Right atrium auricular region (tissue), 2 donors: ENCODE measurements around the gene SLC66A2. TPM values are rescaled to one million over a fixed set of nuclear protein-coding genes. Genes with fewer than 3 reads are reported as not detected.
"Not testable (repeated sequence)": the region's sequence is repeated elsewhere in the genome, so short reads cannot be mapped to it uniquely, and the experiment has no call there.

ENCODE experiments used
- DNase-seq: peaks from one replicate; pipeline ENCODE4 v3.0.0-alpha.2; 2019; ENCODE audit warnings: low spot score
- H3K27ac ChIP-seq, 2 donors: fragments of 200-600 bp; sonication (generic); 1 replicate in 1 of 2; 2 replicates in 1 of 2; pipeline ENCODE4 v1.5.1; 2016 to 2019
- H3K27me3 ChIP-seq, 2 donors: fragments of 200-600 bp; sonication (generic); one replicate each; pipeline versions ENCODE4 v1.5.1 to v1.6.0; 2017 to 2019
- H3K36me3 ChIP-seq: fragments of 200-600 bp; sonication (generic); one replicate; pipeline ENCODE4 v1.5.1; 2016
- H3K4me1 ChIP-seq, 2 donors: fragments of 200-600 bp; sonication (generic); one replicate each; pipeline versions ENCODE4 v1.5.1 to v1.6.0; 2017 to 2019
- H3K4me3 ChIP-seq, 2 donors: fragments of 200-600 bp; sonication (generic); 1 replicate in 1 of 2; 2 replicates in 1 of 2; pipeline ENCODE4 v1.5.1; 2017 to 2019; ENCODE audit warnings: mild to moderate bottlenecking in 1 of 2, moderate library complexity in 1 of 2
- H3K9me3 ChIP-seq, 2 donors: fragments of 200-600 bp; sonication (generic); one replicate each; pipeline ENCODE4 v1.5.1; 2019
- total RNA-seq, 2 donors: library from RNA; depleted of rRNA; stranded (reverse); fragments of >200 nt; gene quantifications; one replicate each; pipeline ENCODE4 v1.1.0, GENCODE V29; 2016
- TF ChIP-seq, protein P1 (sequence below), 2 donors: fragments of 200-600 bp; sonication (generic); IDR thresholded peaks; one replicate each; pipeline ENCODE4 v1.5.1; 2019; ENCODE audit warnings: antibody characterized with exemption in 2 of 2

The SLC66A2 gene
- total RNA-seq, 2 donors from 2014 or later, result 21.4 to 22.9 TPM

DNA sequence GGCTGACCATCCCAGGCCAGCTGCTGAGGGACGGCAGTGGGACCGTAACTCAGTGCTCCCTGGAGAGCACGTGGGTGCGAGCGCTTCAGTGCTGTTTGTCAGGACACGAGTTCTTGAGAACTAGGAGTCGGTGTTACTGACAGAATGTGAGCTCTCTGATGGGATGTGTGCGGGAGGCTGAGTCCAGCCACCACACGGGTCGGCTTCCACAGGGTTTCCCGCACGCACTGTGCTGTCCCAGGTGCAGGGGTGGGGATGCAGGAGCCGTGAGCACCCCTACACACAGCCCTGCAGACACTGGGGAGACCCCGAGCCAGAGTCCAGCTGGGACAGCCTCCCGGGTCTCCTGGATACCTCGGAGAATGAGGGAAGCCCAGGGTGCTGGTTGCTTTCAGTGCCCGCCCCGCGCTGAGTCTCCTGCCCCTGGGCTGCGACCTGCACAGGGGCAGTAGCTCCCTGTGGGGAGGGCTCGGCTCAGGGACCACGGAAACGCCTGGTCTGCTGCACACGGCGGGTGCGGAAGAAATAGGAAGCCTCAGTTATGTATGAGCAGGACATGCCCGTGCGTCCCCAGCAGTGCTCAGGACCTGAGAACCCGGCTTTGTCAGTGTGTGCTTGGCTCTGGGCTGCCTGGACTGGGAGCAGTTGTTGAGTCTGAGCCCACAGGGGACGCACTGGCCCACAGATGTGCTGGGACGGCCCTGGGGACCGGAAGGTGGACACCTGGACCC lies 82.5 kb downstream of the SLC66A2 start:
- Histone ChIP-seq H3K4me3 (no peak overlapping the region), H3K9me3 (no peaks in the 10 kb centered on the region), H3K27ac (no peak overlapping the region), H3K27me3 (no peaks in the 10 kb centered on the region), H3K4me1 (no peaks in the 10 kb centered on the region), H3K36me3 (no peaks in the 10 kb centered on the region)
- TF ChIP-seq, protein P1, sequence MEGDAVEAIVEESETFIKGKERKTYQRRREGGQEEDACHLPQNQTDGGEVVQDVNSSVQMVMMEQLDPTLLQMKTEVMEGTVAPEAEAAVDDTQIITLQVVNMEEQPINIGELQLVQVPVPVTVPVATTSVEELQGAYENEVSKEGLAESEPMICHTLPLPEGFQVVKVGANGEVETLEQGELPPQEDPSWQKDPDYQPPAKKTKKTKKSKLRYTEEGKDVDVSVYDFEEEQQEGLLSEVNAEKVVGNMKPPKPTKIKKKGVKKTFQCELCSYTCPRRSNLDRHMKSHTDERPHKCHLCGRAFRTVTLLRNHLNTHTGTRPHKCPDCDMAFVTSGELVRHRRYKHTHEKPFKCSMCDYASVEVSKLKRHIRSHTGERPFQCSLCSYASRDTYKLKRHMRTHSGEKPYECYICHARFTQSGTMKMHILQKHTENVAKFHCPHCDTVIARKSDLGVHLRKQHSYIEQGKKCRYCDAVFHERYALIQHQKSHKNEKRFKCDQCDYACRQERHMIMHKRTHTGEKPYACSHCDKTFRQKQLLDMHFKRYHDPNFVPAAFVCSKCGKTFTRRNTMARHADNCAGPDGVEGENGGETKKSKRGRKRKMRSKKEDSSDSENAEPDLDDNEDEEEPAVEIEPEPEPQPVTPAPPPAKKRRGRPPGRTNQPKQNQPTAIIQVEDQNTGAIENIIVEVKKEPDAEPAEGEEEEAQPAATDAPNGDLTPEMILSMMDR (IDR thresholded peaks at IDR 0.05), result no peak
- DNase-seq, result no peak

DNA sequence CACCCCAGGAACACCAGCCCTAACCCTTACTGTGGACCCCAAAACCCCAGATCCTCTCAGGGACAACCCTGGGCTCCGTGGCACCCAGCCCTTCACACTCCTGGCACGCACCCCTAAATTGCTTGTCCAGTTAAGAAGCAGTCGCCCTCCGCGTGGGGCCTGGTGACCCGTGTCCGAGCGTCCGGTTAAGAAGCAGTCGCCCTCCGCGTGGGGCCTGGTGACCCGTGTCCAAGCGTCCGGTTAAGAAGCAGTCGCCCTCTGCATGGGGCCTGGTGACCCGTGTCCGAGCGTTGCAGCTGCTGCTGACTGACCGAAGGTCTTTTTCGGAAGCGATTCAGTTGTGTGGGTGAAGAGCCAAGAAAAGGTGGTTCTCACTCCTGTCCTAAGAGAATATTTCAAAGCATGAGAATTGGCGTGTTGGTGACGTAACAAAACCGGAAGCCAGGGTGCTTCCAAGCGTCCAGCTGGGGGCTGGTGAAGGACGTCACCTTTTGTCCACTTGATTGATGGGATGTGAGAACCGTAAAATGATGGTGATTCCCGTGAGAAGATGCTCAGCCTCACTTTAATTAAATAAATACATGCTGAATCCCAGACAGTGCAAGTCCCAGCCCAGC lies 83.2 kb downstream of the SLC66A2 start:
- DNase-seq, result no peak
- H3K9me3 ChIP-seq, result no peaks in the 10 kb centered on the region
- no peaks in the 10 kb centered on the region for H3K27me3 ChIP-seq
- no peak overlapping the region for H3K27ac ChIP-seq
- TF ChIP-seq, protein P1 (IDR thresholded peaks at IDR 0.05), result no peak
- no peaks in the 10 kb centered on the region for H3K36me3 ChIP-seq
- H3K4me1 ChIP-seq, result no peaks in the 10 kb centered on the region
- no peak overlapping the region for H3K4me3 ChIP-seq

DNA sequence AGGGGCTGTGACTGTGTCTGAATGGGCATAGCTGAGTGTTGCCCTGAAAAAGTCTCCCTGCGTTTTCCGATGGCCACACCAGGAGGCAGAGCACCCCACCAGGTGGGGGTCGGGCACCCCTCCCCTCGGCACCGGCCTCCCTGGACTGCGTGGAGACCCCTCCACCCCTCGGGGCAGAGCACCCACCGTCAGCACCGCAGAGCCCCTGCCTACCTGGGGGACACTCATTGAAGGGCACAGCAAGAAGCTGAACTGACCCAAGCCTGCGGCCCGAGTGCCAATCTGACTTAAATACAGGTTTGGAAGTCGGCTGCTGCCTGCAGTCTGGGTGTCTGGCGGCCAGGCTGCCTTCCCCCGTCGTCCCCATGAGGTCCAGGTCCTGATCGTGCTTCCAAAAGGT lies 83.8 kb downstream of the SLC66A2 start:
- Histone ChIP-seq H3K27me3 (no peaks in the 10 kb centered on the region), H3K36me3 (no peaks in the 10 kb centered on the region), H3K9me3 (no peaks in the 10 kb centered on the region), H3K4me1 (no peaks in the 10 kb centered on the region), H3K4me3 (no peak overlapping the region), H3K27ac (no peak overlapping the region)
- no peak for DNase-seq
- TF ChIP-seq, protein P1 (IDR thresholded peaks at IDR 0.05), result no peak

DNA sequence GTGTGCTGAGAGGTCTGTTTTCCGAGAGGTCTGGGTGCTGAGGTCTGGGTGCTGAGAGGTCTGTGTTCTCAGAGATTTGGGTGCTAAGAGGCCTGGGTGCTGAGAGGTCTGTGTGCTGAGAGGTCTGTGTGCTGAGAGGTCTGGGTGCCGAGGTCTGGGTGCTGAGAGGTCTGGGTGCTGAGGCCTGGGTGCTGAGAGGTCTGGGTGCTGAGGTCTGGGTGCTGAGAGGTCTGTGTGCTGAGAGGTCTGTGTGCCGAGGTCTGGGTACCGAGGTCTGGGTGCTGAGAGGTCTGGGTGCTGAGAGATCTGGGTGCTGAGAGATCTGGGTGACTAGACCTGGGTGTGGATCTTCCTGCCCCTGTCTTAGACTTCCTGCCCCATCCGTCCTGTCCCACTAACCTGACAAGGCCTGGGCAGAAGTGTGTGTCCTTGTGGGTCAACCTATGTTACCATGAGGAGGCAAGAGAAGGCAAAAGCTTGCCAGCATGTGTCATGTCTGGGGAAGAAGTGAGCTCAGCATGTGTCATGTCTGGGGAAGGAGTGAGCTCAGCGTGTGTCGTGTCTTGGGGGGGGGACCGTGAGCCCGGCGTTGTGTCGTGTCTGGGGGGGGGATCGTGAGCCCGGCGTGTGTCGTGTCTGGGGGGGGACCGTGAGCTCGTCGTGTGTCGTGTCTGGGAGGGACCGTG lies 84.4 kb downstream of the SLC66A2 start:
- H3K4me1 ChIP-seq, result no peaks in the 10 kb centered on the region
- H3K9me3 ChIP-seq, result no peaks in the 10 kb centered on the region
- no peaks in the 10 kb centered on the region for H3K27me3 ChIP-seq
- TF ChIP-seq, protein P1 (IDR thresholded peaks at IDR 0.05), result no peak
- DNase-seq, result no peak
- no peak overlapping the region for H3K4me3 ChIP-seq
- no peaks in the 10 kb centered on the region for H3K36me3 ChIP-seq
- no peak overlapping the region for H3K27ac ChIP-seq

DNA sequence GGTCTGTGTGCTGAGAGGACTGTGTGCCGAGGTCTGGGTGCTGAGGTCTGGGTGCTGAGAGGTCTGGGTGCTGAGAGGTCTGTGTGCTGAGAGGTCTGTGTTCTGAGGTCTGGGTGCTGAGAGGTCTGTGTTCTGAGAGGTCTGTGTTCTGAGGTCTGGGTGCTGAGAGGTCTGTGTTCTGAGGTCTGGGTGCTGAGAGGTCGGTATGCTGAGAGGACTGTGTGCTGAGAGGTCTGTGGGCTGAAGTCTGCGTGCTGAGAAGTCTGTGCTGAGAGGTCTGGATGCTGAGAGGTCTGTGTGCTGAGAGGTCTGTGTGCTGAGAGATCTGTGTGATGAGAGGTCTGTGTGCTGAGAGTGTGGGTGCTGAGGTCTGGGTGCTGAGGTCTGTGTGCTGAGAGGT lies 85.5 kb downstream of the SLC66A2 start:
- H3K9me3 ChIP-seq, H3K27me3 ChIP-seq, DNase-seq, H3K36me3 ChIP-seq, H3K4me3 ChIP-seq, H3K27ac ChIP-seq, H3K4me1 ChIP-seq: not testable (repeated sequence)

DNA sequence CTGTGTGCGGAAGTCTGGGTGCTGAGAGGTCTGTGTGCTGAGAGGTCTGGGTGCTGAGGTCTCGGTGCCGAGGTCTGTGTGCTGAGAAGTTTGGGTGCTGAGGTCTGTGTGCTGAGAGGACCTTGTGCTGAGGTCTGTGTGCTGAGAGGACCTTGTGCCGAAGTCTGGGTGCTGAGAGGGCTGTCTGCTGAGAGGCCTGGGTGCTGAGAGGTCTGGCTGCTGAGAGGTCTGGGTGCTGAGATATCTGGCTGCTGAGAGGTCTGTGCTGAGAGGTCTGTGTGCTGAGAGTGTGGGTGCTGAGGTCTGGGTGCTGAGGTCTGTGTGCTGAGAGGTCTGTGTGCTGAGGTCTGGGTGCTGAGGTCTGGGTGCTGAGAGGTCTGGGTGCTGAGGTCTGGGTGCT lies 86.5 kb downstream of the SLC66A2 start:
- H3K27ac ChIP-seq, DNase-seq, H3K36me3 ChIP-seq, H3K9me3 ChIP-seq, H3K4me3 ChIP-seq, H3K27me3 ChIP-seq, H3K4me1 ChIP-seq: not testable (repeated sequence)
